Activated naive CD8-positive, alpha-beta T cell treated with anti-CD3 and anti-CD28 coated beads, Interleukin-2, amount 50 U/mL, for 24 hours (primary cell): ENCODE measurements around the gene SBSN.

Experiments used
- ATAC-seq: fragments of 150-1000 bp; cut with Tn5 transposase; one replicate; pipeline ENCODE4 v1.10.0; 2021
- DNase-seq: peaks from one replicate; pipeline ENCODE4 v3.0.0; 2021
- H3K27ac Mint-ChIP-seq: one replicate; pipeline ENCODE4 v1.8.0; 2021; ENCODE audit warnings: mild to moderate bottlenecking, mixed read lengths
- H3K27me3 Mint-ChIP-seq: one replicate; pipeline ENCODE4 v1.8.0; 2021; ENCODE audit warnings: mixed read lengths
- H3K36me3 Mint-ChIP-seq: one replicate; pipeline ENCODE4 v1.8.0; 2021; ENCODE audit warnings: low read depth, mixed read lengths
- H3K4me1 Mint-ChIP-seq: one replicate; pipeline ENCODE4 v1.8.0; 2021; ENCODE audit warnings: mixed read lengths
- H3K4me3 Mint-ChIP-seq: one replicate; pipeline ENCODE4 v1.8.0; 2021; ENCODE audit warnings: mild to moderate bottlenecking, moderate library complexity, mixed read lengths
- H3K9me3 Mint-ChIP-seq: one replicate; pipeline ENCODE4 v1.8.0; 2021; ENCODE audit warnings: mixed read lengths

SBSN gene

GRCh38 chr19:35545855-35546381 lies 17.8 kb upstream of the SBSN start:
- Mint-ChIP-seq H3K27me3 (no peaks in the 10 kb centered on the region), H3K36me3 (peaks cover 25% of the 10 kb centered on the region), H3K9me3 (no peaks in the 10 kb centered on the region), H3K27ac (peak overlapping the region; percentile 95), H3K4me1 (peaks cover 40% of the 10 kb centered on the region), H3K4me3 (peak overlapping the region; percentile 96)
- peak; percentile 76 for DNase-seq
- ATAC-seq, result peak; percentile 83

- ATAC-seq, result peak; percentile 81
- peak within 1 kb of the TSS; percentile 95 for H3K27ac Mint-ChIP-seq
- peaks cover 43% of the 10 kb centered on the region for H3K4me1 Mint-ChIP-seq
- no peaks in the 10 kb centered on the region for H3K9me3 Mint-ChIP-seq
- H3K4me3 Mint-ChIP-seq, result peak within 1 kb of the TSS; percentile 96
- H3K36me3 Mint-ChIP-seq, result peaks cover 26% of the 10 kb centered on the region
- no peaks in the 10 kb centered on the region for H3K27me3 Mint-ChIP-seq
- peak; percentile 92 for DNase-seq
Measured at GRCh38 chr19:35545001-35545854, 17.1 kb upstream of the SBSN start, which contains the start of gene TMEM147. TSS of gene TMEM147 (plus strand) at chr19:35545626. CDS start at chr19:35545740, 114 bp downstream.

- no peaks in the 10 kb centered on the region for H3K9me3 Mint-ChIP-seq
- peak overlapping the region; percentile 91 for H3K27ac Mint-ChIP-seq
- peaks cover 43% of the 10 kb centered on the region for H3K4me1 Mint-ChIP-seq
- no peaks in the 10 kb centered on the region for H3K27me3 Mint-ChIP-seq
- ATAC-seq (no peak), DNase-seq (no peak)
- H3K36me3 Mint-ChIP-seq, result peaks cover 26% of the 10 kb centered on the region
- H3K4me3 Mint-ChIP-seq, result peak overlapping the region; percentile 96
Measured at GRCh38 chr19:35544110-35544802, 16.1 kb upstream of the SBSN start.

- H3K9me3 Mint-ChIP-seq, result no peaks in the 10 kb centered on the region
- H3K4me3 Mint-ChIP-seq, result peak overlapping the region; percentile 96
- no peak overlapping the region for H3K27ac Mint-ChIP-seq
- peaks cover 20% of the 10 kb centered on the region for H3K36me3 Mint-ChIP-seq
- ATAC-seq (no peak), DNase-seq (no peak)
- H3K4me1 Mint-ChIP-seq, result peaks cover 36% of the 10 kb centered on the region
- H3K27me3 Mint-ChIP-seq, result no peaks in the 10 kb centered on the region
Measured at GRCh38 chr19:35543280-35544109, 15.4 kb upstream of the SBSN start.

GRCh38 chr19:35542209-35542608 lies 14.1 kb upstream of the SBSN start:
- H3K4me1 Mint-ChIP-seq, result peaks cover 31% of the 10 kb centered on the region
- no peak overlapping the region for H3K4me3 Mint-ChIP-seq
- no peaks in the 10 kb centered on the region for H3K27me3 Mint-ChIP-seq
- no peak for ATAC-seq
- H3K9me3 Mint-ChIP-seq, result no peaks in the 10 kb centered on the region
- peaks cover 17% of the 10 kb centered on the region for H3K36me3 Mint-ChIP-seq
- H3K27ac Mint-ChIP-seq, result no peak overlapping the region
- no peak for DNase-seq

GRCh38 chr19:35540356-35540927 lies 12.3 kb upstream of the SBSN start:
- Mint-ChIP-seq H3K4me3 (no peak overlapping the region), H3K36me3 (peaks cover 9% of the 10 kb centered on the region), H3K27me3 (no peaks in the 10 kb centered on the region), H3K9me3 (no peaks in the 10 kb centered on the region), H3K27ac (no peak overlapping the region), H3K4me1 (peaks cover 17% of the 10 kb centered on the region)
- ATAC-seq (no peak), DNase-seq (no peak)

GRCh38 chr19:35539850-35540249 lies 11.7 kb upstream of the SBSN start:
- DNase-seq (no peak), ATAC-seq (no peak)
- peaks cover 9% of the 10 kb centered on the region for H3K36me3 Mint-ChIP-seq
- H3K27ac Mint-ChIP-seq, result no peak overlapping the region
- no peaks in the 10 kb centered on the region for H3K9me3 Mint-ChIP-seq
- H3K4me3 Mint-ChIP-seq, result no peak overlapping the region
- H3K27me3 Mint-ChIP-seq, result no peaks in the 10 kb centered on the region
- peaks cover 16% of the 10 kb centered on the region for H3K4me1 Mint-ChIP-seq

- Mint-ChIP-seq H3K27ac (no peak overlapping the region), H3K36me3 (peaks cover 7% of the 10 kb centered on the region), H3K4me3 (no peak overlapping the region), H3K9me3 (no peaks in the 10 kb centered on the region), H3K4me1 (peaks cover 11% of the 10 kb centered on the region), H3K27me3 (no peaks in the 10 kb centered on the region)
- no peak for ATAC-seq
- DNase-seq, result no peak
Measured at GRCh38 chr19:35539314-35539713, 11.2 kb upstream of the SBSN start.

GRCh38 chr19:35534803-35535480 lies 6.8 kb upstream of the SBSN start:
- ATAC-seq (peak; percentile 27), DNase-seq (no peak)
- no peaks in the 10 kb centered on the region for H3K36me3 Mint-ChIP-seq
- peaks cover 12% of the 10 kb centered on the region for H3K27me3 Mint-ChIP-seq
- no peak overlapping the region for H3K27ac Mint-ChIP-seq
- H3K4me1 Mint-ChIP-seq, result peaks cover 13% of the 10 kb centered on the region
- no peak overlapping the region for H3K4me3 Mint-ChIP-seq
- H3K9me3 Mint-ChIP-seq, result no peaks in the 10 kb centered on the region

GRCh38 chr19:35533822-35534392 lies 5.8 kb upstream of the SBSN start:
- Mint-ChIP-seq H3K4me3 (peak overlapping the region; percentile 46), H3K9me3 (no peaks in the 10 kb centered on the region), H3K27ac (no peak overlapping the region), H3K27me3 (peaks cover 15% of the 10 kb centered on the region), H3K4me1 (peaks cover 13% of the 10 kb centered on the region), H3K36me3 (no peaks in the 10 kb centered on the region)
- ATAC-seq (peak; percentile 64), DNase-seq (peak; percentile 31)

GRCh38 chr19:35533201-35533821 lies 5.2 kb upstream of the SBSN start, which contains the start of gene GAPDHS:
TSS of gene GAPDHS (plus strand) at chr19:35533456. CDS start at chr19:35533528, 72 bp downstream.
- Mint-ChIP-seq H3K4me3 (peak within 1 kb of the TSS; percentile 46), H3K27ac (no peak within 1 kb of the TSS), H3K9me3 (no peaks in the 10 kb centered on the region), H3K27me3 (peaks cover 21% of the 10 kb centered on the region), H3K36me3 (no peaks in the 10 kb centered on the region), H3K4me1 (peaks cover 13% of the 10 kb centered on the region)
- no peak for ATAC-seq
- no peak for DNase-seq

- H3K4me3 Mint-ChIP-seq, result no peak overlapping the region
- no peaks in the 10 kb centered on the region for H3K36me3 Mint-ChIP-seq
- H3K27ac Mint-ChIP-seq, result no peak overlapping the region
- DNase-seq (no peak), ATAC-seq (no peak)
- no peaks in the 10 kb centered on the region for H3K9me3 Mint-ChIP-seq
- peaks cover 13% of the 10 kb centered on the region for H3K4me1 Mint-ChIP-seq
- peaks cover 28% of the 10 kb centered on the region for H3K27me3 Mint-ChIP-seq
Measured at GRCh38 chr19:35531291-35531690, 3.2 kb upstream of the SBSN start.
